ENCODE measurements around the gene PPTC7. TPM values are rescaled to one million over a fixed set of nuclear protein-coding genes. Genes with fewer than 3 reads are reported as not detected.
A peak's percentile ranks its signal among the peaks of the same experiment; 100 is the strongest.
"Not testable (repeated sequence)": the region's sequence is repeated elsewhere in the genome, so short reads cannot be mapped to it uniquely, and the experiment has no call there.

PPTC7 gene
- polyA plus RNA-seq, 1 donor from 2014 or later = 7.2 TPM

DNA sequence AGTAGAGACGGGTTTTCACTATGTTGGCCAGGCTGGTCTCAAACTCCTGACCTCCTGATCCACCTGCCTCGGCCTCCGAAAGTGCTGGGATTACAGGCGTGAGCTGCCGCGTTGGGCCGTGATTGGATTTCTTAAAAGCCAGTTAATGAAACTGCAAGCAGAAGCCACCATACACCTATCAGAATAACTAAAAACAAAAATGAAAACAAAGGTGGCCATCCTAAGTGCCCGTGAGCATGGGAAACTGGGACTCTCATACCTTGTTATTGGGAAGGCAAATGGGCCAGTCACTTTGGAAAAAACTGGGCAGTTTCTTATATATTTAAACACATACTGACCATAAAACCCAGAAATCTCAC, 23.1 kb upstream of the PPTC7 start:
- no peak overlapping the region for H3K4me3 ChIP-seq (ENCODE audit: low read length)
- no peak overlapping the region for H3K27ac ChIP-seq (ENCODE audit: low read length)

DNA sequence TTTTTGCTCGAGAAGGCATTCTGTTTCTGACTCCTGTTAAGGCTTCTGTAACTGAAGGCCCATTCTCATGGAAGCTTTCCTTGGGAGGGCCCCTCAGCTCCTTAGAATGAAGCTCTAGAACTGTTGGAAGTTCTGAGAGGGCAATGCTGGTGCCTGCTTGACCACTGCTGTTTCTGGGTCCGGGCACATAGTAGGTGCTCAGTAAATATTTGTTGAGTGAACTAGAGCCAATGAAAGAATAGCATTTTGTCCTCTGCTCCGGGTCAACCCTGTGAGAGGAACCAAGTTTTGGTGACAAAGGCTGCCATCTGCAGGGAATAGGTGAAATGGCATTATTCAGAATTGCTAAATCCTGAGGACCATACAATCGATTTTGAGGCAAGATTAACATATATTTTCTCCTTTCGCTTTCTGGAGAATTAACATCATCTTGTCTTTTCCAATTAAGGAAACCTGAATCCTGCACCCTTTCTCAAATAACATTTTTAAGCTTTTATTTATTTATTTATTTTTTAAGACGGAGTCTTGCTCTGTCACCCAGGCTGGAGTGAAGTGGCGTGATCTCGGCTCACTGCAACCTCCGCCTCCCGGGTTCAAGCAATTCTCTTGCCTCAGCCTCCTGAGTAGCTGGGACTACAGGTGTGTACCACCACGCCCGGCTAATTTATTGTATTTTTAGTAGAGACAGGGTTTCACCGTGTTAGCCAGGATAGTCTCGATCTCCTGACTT, 19.1 kb upstream of the PPTC7 start:
- not testable (repeated sequence) for H3K79me2 ChIP-seq (replicated peaks; ENCODE audit: insufficient read depth, low read length); H3K9me2 ChIP-seq (ENCODE audit: insufficient read depth, low read length); H3K9ac ChIP-seq (ENCODE audit: low read length); H3K27me3 ChIP-seq (ENCODE audit: insufficient read depth, low read depth, low read length); H3F3A ChIP-seq (ENCODE audit: insufficient read depth, low read length, poor library complexity, severe bottlenecking); H3K9me3 ChIP-seq (ENCODE audit: low read length); H3K4me2 ChIP-seq (ENCODE audit: low read length); H3K4me3 ChIP-seq (ENCODE audit: low read length); H3K27ac ChIP-seq (ENCODE audit: low read length); H2AFZ ChIP-seq (ENCODE audit: low read depth, low read length); H4K20me1 ChIP-seq (ENCODE audit: insufficient read depth); H3K36me3 ChIP-seq (ENCODE audit: insufficient read depth, low read length)
- TF ChIP-seq, protein P1, sequence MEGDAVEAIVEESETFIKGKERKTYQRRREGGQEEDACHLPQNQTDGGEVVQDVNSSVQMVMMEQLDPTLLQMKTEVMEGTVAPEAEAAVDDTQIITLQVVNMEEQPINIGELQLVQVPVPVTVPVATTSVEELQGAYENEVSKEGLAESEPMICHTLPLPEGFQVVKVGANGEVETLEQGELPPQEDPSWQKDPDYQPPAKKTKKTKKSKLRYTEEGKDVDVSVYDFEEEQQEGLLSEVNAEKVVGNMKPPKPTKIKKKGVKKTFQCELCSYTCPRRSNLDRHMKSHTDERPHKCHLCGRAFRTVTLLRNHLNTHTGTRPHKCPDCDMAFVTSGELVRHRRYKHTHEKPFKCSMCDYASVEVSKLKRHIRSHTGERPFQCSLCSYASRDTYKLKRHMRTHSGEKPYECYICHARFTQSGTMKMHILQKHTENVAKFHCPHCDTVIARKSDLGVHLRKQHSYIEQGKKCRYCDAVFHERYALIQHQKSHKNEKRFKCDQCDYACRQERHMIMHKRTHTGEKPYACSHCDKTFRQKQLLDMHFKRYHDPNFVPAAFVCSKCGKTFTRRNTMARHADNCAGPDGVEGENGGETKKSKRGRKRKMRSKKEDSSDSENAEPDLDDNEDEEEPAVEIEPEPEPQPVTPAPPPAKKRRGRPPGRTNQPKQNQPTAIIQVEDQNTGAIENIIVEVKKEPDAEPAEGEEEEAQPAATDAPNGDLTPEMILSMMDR (IDR thresholded peaks at IDR 0.05; ENCODE audit: poor library complexity, severe bottlenecking) = peak; percentile 77
- TF ChIP-seq SMC3 (conservative IDR thresholded peaks at IDR 0.05; ENCODE audit: poor library complexity) = peak; percentile 78
- peak; percentile 80 for TF ChIP-seq RAD21 (conservative IDR thresholded peaks at IDR 0.05)

More for the DNA sequence above, 23.1 kb upstream of the PPTC7 start:
- Histone ChIP-seq H3K9me3 (ENCODE audit: low read length) (no peaks in the 10 kb centered on the region), H3F3A (ENCODE audit: insufficient read depth, low read length, poor library complexity, severe bottlenecking) (no peaks in the 10 kb centered on the region), H4K20me1 (ENCODE audit: insufficient read depth) (no peaks in the 10 kb centered on the region), H3K9me2 (ENCODE audit: insufficient read depth, low read length) (no peaks in the 10 kb centered on the region), H2AFZ (ENCODE audit: low read depth, low read length) (no peak overlapping the region), H3K36me3 (ENCODE audit: insufficient read depth, low read length) (no peaks in the 10 kb centered on the region), H3K4me2 (ENCODE audit: low read length) (no peak overlapping the region), H3K79me2 (replicated peaks; ENCODE audit: insufficient read depth, low read length) (no peaks in the 10 kb centered on the region), H3K27me3 (ENCODE audit: insufficient read depth, low read depth, low read length) (no peaks in the 10 kb centered on the region), H3K9ac (ENCODE audit: low read length) (no peak overlapping the region)
- TF ChIP-seq, protein P2, sequence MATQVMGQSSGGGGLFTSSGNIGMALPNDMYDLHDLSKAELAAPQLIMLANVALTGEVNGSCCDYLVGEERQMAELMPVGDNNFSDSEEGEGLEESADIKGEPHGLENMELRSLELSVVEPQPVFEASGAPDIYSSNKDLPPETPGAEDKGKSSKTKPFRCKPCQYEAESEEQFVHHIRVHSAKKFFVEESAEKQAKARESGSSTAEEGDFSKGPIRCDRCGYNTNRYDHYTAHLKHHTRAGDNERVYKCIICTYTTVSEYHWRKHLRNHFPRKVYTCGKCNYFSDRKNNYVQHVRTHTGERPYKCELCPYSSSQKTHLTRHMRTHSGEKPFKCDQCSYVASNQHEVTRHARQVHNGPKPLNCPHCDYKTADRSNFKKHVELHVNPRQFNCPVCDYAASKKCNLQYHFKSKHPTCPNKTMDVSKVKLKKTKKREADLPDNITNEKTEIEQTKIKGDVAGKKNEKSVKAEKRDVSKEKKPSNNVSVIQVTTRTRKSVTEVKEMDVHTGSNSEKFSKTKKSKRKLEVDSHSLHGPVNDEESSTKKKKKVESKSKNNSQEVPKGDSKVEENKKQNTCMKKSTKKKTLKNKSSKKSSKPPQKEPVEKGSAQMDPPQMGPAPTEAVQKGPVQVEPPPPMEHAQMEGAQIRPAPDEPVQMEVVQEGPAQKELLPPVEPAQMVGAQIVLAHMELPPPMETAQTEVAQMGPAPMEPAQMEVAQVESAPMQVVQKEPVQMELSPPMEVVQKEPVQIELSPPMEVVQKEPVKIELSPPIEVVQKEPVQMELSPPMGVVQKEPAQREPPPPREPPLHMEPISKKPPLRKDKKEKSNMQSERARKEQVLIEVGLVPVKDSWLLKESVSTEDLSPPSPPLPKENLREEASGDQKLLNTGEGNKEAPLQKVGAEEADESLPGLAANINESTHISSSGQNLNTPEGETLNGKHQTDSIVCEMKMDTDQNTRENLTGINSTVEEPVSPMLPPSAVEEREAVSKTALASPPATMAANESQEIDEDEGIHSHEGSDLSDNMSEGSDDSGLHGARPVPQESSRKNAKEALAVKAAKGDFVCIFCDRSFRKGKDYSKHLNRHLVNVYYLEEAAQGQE (IDR thresholded peaks at IDR 0.05; ENCODE audit: borderline replicate concordance) = no peak
- TF ChIP-seq EZH2 (IDR thresholded peaks at IDR 0.05; ENCODE audit: borderline replicate concordance, insufficient read depth, low read length, poor library complexity, severe bottlenecking) (no peak), SMC3 (conservative IDR thresholded peaks at IDR 0.05; ENCODE audit: poor library complexity) (no peak), TAF1 (IDR thresholded peaks at IDR 0.05; ENCODE audit: low read depth) (no peak), MXI1 (conservative IDR thresholded peaks at IDR 0.05; ENCODE audit: poor library complexity, severe bottlenecking) (no peak)
- TF ChIP-seq, protein P1 (IDR thresholded peaks at IDR 0.05; ENCODE audit: poor library complexity, severe bottlenecking) = no peak
